HG03097 (cell line): ENCODE measurements around the gene ALDH16A1.

Experiments
- ATAC-seq: cut with Tn5 transposase; IDR thresholded peaks from one replicate; pipeline ENCODE4 v1.9.1; 2021; ENCODE audit not compliant: unreplicated experiment, low FRiP score

Gene ALDH16A1

GRCh38 chr19:49453013-49453756, at the start of gene ALDH16A1:
ALDH16A1 (plus strand) TSS chr19:49453225; CDS start chr19:49453332, 107 bp downstream.
- peak; percentile 79 for ATAC-seq

GRCh38 chr19:49403404-49404187, 49.4 kb upstream of the ALDH16A1 start:
- ATAC-seq: no peak

- ATAC-seq: no peak
Observed at GRCh38 chr19:49407079-49407478, 45.9 kb upstream of the ALDH16A1 start.

GRCh38 chr19:49407482-49408015, 45.5 kb upstream of the ALDH16A1 start:
- no peak for ATAC-seq

- no peak for ATAC-seq
Observed at GRCh38 chr19:49408816-49409440, 44.1 kb upstream of the ALDH16A1 start.

GRCh38 chr19:49409441-49410029, 43.5 kb upstream of the ALDH16A1 start:
- no peak for ATAC-seq

- ATAC-seq: no peak
Observed at GRCh38 chr19:49411681-49412326, 41.2 kb upstream of the ALDH16A1 start.

- no peak for ATAC-seq
Observed at GRCh38 chr19:49413348-49413747, 39.7 kb upstream of the ALDH16A1 start.

- ATAC-seq: no peak
Observed at GRCh38 chr19:49414256-49414655, 38.8 kb upstream of the ALDH16A1 start.

- ATAC-seq: no peak
Observed at GRCh38 chr19:49415102-49415809, 37.8 kb upstream of the ALDH16A1 start.

- no peak for ATAC-seq
Observed at GRCh38 chr19:49415810-49416200, 37.2 kb upstream of the ALDH16A1 start.

- ATAC-seq: no peak
Observed at GRCh38 chr19:49417088-49417487, 35.9 kb upstream of the ALDH16A1 start.

GRCh38 chr19:49418511-49418910, 34.5 kb upstream of the ALDH16A1 start:
- ATAC-seq: no peak

GRCh38 chr19:49419173-49419572, 33.9 kb upstream of the ALDH16A1 start:
- ATAC-seq: no peak

- ATAC-seq: no peak
Observed at GRCh38 chr19:49420227-49420626, 32.8 kb upstream of the ALDH16A1 start.

GRCh38 chr19:49421039-49421877, 31.8 kb upstream of the ALDH16A1 start:
- ATAC-seq: no peak

- ATAC-seq: no peak
Observed at GRCh38 chr19:49421878-49422202, 31.2 kb upstream of the ALDH16A1 start.

- ATAC-seq: no peak
Observed at GRCh38 chr19:49422407-49423070, 30.5 kb upstream of the ALDH16A1 start.
